ENCODE measurements around the gene KRTAP4-1.
"Not testable (repeated sequence)": the region's sequence is repeated elsewhere in the genome, so short reads cannot be mapped to it uniquely, and the experiment has no call there.

The KRTAP4-1 gene

GRCh38 chr17:41168121-41168520 is 16.6 kb downstream of the KRTAP4-1 start, which contains the start of gene KRTAP4-3:
KRTAP4-3 (minus strand) TSS chr17:41168221; CDS start chr17:41168172, 49 bp downstream.
- DNase-seq = no peak

- DNase-seq = no peak
Observed at GRCh38 chr17:41167561-41167960, 17.1 kb downstream of the KRTAP4-1 start.

- no peak for DNase-seq
Observed at GRCh38 chr17:41163828-41164227, 20.9 kb downstream of the KRTAP4-1 start.

GRCh38 chr17:41160648-41161047 is 24.1 kb downstream of the KRTAP4-1 start, which contains the start of gene KRTAP4-4:
KRTAP4-4 (minus strand) TSS chr17:41160748; CDS start chr17:41160691, 57 bp downstream.
- no peak for DNase-seq

- DNase-seq = not testable (repeated sequence)
Observed at GRCh38 chr17:41160190-41160589, 24.5 kb downstream of the KRTAP4-1 start.

GRCh38 chr17:41153856-41154255 is 30.9 kb downstream of the KRTAP4-1 start:
- DNase-seq = peak; percentile 51

GRCh38 chr17:41151525-41151924 is 33.2 kb downstream of the KRTAP4-1 start:
- DNase-seq = no peak

- DNase-seq = no peak
Observed at GRCh38 chr17:41150026-41150425, 34.7 kb downstream of the KRTAP4-1 start.

GRCh38 chr17:41149652-41149985 is 35.1 kb downstream of the KRTAP4-1 start, which contains the start of gene KRTAP4-5:
KRTAP4-5 (minus strand) TSS chr17:41149825; CDS start chr17:41149767, 58 bp downstream.
- DNase-seq = no peak

- DNase-seq = not testable (repeated sequence)
Observed at GRCh38 chr17:41148971-41149651, 35.6 kb downstream of the KRTAP4-1 start.

GRCh38 chr17:41147531-41148204 is 37.0 kb downstream of the KRTAP4-1 start:
- no peak for DNase-seq

- no peak for DNase-seq
Observed at GRCh38 chr17:41145261-41145660, 39.5 kb downstream of the KRTAP4-1 start.

- DNase-seq = no peak
Observed at GRCh38 chr17:41144846-41145245, 39.9 kb downstream of the KRTAP4-1 start.

- DNase-seq = no peak
Observed at GRCh38 chr17:41141361-41141760, 43.4 kb downstream of the KRTAP4-1 start.

GRCh38 chr17:41140360-41141131 is 44.2 kb downstream of the KRTAP4-1 start, which contains the start of gene KRTAP4-6:
KRTAP4-6 (minus strand) TSS chr17:41140544; CDS start chr17:41140487, 57 bp downstream.
- DNase-seq = no peak

GRCh38 chr17:41139865-41140264 is 44.8 kb downstream of the KRTAP4-1 start:
- not testable (repeated sequence) for DNase-seq
